Prostate gland (tissue), 2 donors: ENCODE data around the gene BTBD2.

Source experiments
- CTCF ChIP-seq, 4 experiments: fragments of 200-600 bp in 2 of 4; fragments of 450-650 bp in 2 of 4; sonication (generic) in 2 of 4; IDR thresholded peaks; 1 replicate in 3 of 4; 2 replicates in 1 of 4; pipeline ENCODE4 v1.5.1; 2016 to 2019; ENCODE audit warnings: antibody characterized with exemption in 4 of 4, mild to moderate bottlenecking in 2 of 4, moderate library complexity in 2 of 4
- POLR2A ChIP-seq: fragments of 450-650 bp; IDR thresholded peaks from one replicate; pipeline ENCODE4 v1.6.1; 2016; ENCODE audit warnings: antibody characterized with exemption, mild to moderate bottlenecking
- POLR2AphosphoS5 ChIP-seq: sonication (generic); formaldehyde crosslinking; IDR thresholded peaks from one replicate; pipeline ENCODE4 v1.6.1; 2017; ENCODE audit warnings: antibody characterized with exemption

GRCh38 chr19:1967087-1967608 is 48.4 kb downstream of the BTBD2 start:
- no peak for TF ChIP-seq POLR2A
- TF ChIP-seq CTCF (IDR thresholded peaks at IDR 0.05): no peak
- no peak for TF ChIP-seq POLR2AphosphoS5
